Measurements from ENCODE around the gene TCP11. TPM values are rescaled to one million over a fixed set of nuclear protein-coding genes. Genes with fewer than 3 reads are reported as not detected.

TCP11 gene
- total and polyA plus RNA-seq, 2 of the 13 experiments (the other 11 are each of a cell fraction or from before 2014, with no cell fraction given) = 0.04 TPM; not detected in 1

GRCh38 chr6:35178932-35179832, 38.0 kb upstream of the TCP11 start:
- peak; percentile 58 for ATAC-seq
- Histone ChIP-seq H2AFZ (ENCODE audit: low read length) (no peak overlapping the region), H3K4me3 (replicated peaks in 1 of 3; ENCODE audit: insufficient read depth in 1 of 3, low read depth in 2 of 3, low read length in 3 of 3) (no peak overlapping the region), H3K4me1 (ENCODE audit: insufficient read depth, low read length) (peaks cover 11% of the 10 kb centered on the region), H3K27ac (ENCODE audit: extremely low read length, insufficient read depth, low read length) (no peak overlapping the region), H3K36me3 (replicated peaks in 1 of 2; ENCODE audit: control insufficient read depth in 1 of 2, insufficient read depth in 2 of 2, low read length in 2 of 2) (no peaks in the 10 kb centered on the region), H3K79me2 (ENCODE audit: insufficient read depth, low read length) (no peaks in the 10 kb centered on the region), H3K9me3 (ENCODE audit: low read length) (no peaks in the 10 kb centered on the region), H3K9ac (ENCODE audit: insufficient read depth, low read depth, low read length) (no peak overlapping the region), H3K27me3 (ENCODE audit: control insufficient read depth in 1 of 2, insufficient read depth in 2 of 2, low read length in 2 of 2) (0 out of 5 replicates have a peak, but pooled peaks cover 0 to 4% of the 10 kb centered on the region in 2 experiments), H4K20me1 (ENCODE audit: insufficient read depth, low read length) (no peaks in the 10 kb centered on the region), H3K4me2 (ENCODE audit: low read depth, low read length) (no peak overlapping the region)
- CTCF ChIA-PET (ENCODE audit: low intra/inter-chr PET ratio, low total read pairs) = no interaction called here
- in situ Hi-C loops (cut with HindIII; ENCODE audit: extremely low pct_ligation_motif_present, low pct_unique_long_range_greater_than_20kb) = no loop called here
- no TSS peak for BruUV-seq (replicated peaks)
- intact Hi-C loops (cut with micrococcal nuclease; ENCODE audit: unreplicated experiment) = no loop called here
- POLR2A ChIA-PET = no interaction called here
- FAIRE-seq = no peak
- TF ChIP-seq ZNF652 (CRISPR knock-in tag; IDR thresholded peaks at IDR 0.05; ENCODE audit: borderline replicate concordance, low read depth) = no peak
- TF ChIP-seq STAG1 (CRISPR knock-in tag; IDR thresholded peaks at IDR 0.05) = peak; percentile 47; the same call in 1 of the 2 replicates
- no peak for TF ChIP-seq MLXIP (CRISPR knock-in tag; IDR thresholded peaks at IDR 0.05; ENCODE audit: borderline replicate concordance)
- peak; percentile 50 for TF ChIP-seq CTCF (CRISPR knock-in tag; IDR thresholded peaks at IDR 0.05)
- 24% methylated on average over 5 of the region's 5 CpGs for WGBS (ENCODE audit: low lambda C conversion rate)
- no peak for DNase-seq (ENCODE audit: low spot score)

Data from HepG2 (cell line).